Measurements from ENCODE around the gene IQSEC1. TPM values are rescaled to one million over a fixed set of nuclear protein-coding genes. Genes with fewer than 3 reads are reported as not detected.

Gene IQSEC1
- total and polyA plus RNA-seq, 10 of the 15 experiments (the other 5 are each of a cell fraction or from before 2014, with no cell fraction given), result 0.92 to 55.2 (median 8.5) TPM

DNA sequence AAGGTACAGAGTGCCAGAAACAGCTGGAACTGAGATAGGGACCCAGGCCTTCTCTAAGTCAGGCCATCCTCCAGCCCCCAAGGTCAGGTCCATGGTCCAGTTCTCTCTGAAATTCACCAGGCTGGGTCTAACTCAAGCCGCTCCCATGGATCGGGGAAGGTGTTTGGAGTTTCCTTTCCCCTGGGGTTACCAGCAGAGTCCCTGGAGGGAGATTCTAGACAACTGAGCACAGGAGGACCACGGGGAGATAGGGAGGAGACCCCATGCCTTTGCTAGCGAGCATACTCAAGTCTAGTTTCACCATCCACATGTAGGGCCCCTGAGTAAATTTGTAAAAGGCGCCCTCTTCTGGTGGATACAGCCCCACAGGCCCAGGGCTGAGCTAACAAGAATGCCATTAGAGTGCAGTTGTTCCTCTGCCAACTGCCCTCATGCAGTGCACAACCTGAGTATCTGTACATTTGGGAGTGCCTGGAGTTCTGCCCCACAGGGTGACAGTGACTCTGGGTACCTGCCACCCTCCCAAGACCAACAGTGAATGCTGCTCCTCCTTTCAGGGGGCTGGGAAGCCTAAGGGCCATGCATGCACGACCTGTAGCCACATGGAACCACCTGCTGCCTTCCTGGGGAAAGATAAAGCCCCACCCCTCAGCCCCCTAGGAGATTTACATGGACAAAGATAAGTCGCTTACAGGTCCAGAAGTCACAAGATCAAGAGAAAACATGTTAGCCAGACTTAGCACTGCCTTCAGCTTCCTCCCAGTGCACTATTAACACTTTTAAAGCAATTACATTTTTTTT, 89.0 kb downstream of the IQSEC1 start (continued):
- no peak for TF ChIP-seq ZNF622 (IDR thresholded peaks at IDR 0.05)
- TF ChIP-seq, protein P1, sequence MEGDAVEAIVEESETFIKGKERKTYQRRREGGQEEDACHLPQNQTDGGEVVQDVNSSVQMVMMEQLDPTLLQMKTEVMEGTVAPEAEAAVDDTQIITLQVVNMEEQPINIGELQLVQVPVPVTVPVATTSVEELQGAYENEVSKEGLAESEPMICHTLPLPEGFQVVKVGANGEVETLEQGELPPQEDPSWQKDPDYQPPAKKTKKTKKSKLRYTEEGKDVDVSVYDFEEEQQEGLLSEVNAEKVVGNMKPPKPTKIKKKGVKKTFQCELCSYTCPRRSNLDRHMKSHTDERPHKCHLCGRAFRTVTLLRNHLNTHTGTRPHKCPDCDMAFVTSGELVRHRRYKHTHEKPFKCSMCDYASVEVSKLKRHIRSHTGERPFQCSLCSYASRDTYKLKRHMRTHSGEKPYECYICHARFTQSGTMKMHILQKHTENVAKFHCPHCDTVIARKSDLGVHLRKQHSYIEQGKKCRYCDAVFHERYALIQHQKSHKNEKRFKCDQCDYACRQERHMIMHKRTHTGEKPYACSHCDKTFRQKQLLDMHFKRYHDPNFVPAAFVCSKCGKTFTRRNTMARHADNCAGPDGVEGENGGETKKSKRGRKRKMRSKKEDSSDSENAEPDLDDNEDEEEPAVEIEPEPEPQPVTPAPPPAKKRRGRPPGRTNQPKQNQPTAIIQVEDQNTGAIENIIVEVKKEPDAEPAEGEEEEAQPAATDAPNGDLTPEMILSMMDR (IDR thresholded peaks at IDR 0.05 in 2 of 3, conservative IDR thresholded peaks at IDR 0.05 in 1 of 3; ENCODE audit: control insufficient read depth in 2 of 3, extremely low read depth in 1 of 3, insufficient read depth in 1 of 3, low read depth in 3 of 3, low read length in 3 of 3), result peak; percentile 64 to 79 (median 69)
- no peak for TF ChIP-seq NR2F1 (conservative IDR thresholded peaks at IDR 0.05)
- TF ChIP-seq SREBF1 (IDR thresholded peaks at IDR 0.05; ENCODE audit: low read length), result no peak
- no peak for TF ChIP-seq RUNX3 (IDR thresholded peaks at IDR 0.05; ENCODE audit: low read length)
- TF ChIP-seq, protein P2, sequence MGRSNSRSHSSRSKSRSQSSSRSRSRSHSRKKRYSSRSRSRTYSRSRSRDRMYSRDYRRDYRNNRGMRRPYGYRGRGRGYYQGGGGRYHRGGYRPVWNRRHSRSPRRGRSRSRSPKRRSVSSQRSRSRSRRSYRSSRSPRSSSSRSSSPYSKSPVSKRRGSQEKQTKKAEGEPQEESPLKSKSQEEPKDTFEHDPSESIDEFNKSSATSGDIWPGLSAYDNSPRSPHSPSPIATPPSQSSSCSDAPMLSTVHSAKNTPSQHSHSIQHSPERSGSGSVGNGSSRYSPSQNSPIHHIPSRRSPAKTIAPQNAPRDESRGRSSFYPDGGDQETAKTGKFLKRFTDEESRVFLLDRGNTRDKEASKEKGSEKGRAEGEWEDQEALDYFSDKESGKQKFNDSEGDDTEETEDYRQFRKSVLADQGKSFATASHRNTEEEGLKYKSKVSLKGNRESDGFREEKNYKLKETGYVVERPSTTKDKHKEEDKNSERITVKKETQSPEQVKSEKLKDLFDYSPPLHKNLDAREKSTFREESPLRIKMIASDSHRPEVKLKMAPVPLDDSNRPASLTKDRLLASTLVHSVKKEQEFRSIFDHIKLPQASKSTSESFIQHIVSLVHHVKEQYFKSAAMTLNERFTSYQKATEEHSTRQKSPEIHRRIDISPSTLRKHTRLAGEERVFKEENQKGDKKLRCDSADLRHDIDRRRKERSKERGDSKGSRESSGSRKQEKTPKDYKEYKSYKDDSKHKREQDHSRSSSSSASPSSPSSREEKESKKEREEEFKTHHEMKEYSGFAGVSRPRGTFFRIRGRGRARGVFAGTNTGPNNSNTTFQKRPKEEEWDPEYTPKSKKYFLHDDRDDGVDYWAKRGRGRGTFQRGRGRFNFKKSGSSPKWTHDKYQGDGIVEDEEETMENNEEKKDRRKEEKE (IDR thresholded peaks at IDR 0.05), result no peak
- no peak for TF ChIP-seq POLR2A (IDR thresholded peaks at IDR 0.05; ENCODE audit: low read depth, low read length)
- TF ChIP-seq ZBED1 (IDR thresholded peaks at IDR 0.05; ENCODE audit: borderline replicate concordance), result no peak
- TF ChIP-seq ZNF384 (IDR thresholded peaks at IDR 0.05; ENCODE audit: borderline replicate concordance, low read depth, low read length), result no peak
- TF ChIP-seq, protein P3, sequence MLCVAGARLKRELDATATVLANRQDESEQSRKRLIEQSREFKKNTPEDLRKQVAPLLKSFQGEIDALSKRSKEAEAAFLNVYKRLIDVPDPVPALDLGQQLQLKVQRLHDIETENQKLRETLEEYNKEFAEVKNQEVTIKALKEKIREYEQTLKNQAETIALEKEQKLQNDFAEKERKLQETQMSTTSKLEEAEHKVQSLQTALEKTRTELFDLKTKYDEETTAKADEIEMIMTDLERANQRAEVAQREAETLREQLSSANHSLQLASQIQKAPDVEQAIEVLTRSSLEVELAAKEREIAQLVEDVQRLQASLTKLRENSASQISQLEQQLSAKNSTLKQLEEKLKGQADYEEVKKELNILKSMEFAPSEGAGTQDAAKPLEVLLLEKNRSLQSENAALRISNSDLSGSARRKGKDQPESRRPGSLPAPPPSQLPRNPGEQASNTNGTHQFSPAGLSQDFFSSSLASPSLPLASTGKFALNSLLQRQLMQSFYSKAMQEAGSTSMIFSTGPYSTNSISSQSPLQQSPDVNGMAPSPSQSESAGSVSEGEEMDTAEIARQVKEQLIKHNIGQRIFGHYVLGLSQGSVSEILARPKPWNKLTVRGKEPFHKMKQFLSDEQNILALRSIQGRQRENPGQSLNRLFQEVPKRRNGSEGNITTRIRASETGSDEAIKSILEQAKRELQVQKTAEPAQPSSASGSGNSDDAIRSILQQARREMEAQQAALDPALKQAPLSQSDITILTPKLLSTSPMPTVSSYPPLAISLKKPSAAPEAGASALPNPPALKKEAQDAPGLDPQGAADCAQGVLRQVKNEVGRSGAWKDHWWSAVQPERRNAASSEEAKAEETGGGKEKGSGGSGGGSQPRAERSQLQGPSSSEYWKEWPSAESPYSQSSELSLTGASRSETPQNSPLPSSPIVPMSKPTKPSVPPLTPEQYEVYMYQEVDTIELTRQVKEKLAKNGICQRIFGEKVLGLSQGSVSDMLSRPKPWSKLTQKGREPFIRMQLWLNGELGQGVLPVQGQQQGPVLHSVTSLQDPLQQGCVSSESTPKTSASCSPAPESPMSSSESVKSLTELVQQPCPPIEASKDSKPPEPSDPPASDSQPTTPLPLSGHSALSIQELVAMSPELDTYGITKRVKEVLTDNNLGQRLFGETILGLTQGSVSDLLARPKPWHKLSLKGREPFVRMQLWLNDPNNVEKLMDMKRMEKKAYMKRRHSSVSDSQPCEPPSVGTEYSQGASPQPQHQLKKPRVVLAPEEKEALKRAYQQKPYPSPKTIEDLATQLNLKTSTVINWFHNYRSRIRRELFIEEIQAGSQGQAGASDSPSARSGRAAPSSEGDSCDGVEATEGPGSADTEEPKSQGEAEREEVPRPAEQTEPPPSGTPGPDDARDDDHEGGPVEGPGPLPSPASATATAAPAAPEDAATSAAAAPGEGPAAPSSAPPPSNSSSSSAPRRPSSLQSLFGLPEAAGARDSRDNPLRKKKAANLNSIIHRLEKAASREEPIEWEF (IDR thresholded peaks at IDR 0.05; ENCODE audit: insufficient replicate concordance, low read depth, low read length), result no peak
- TF ChIP-seq, protein P4, sequence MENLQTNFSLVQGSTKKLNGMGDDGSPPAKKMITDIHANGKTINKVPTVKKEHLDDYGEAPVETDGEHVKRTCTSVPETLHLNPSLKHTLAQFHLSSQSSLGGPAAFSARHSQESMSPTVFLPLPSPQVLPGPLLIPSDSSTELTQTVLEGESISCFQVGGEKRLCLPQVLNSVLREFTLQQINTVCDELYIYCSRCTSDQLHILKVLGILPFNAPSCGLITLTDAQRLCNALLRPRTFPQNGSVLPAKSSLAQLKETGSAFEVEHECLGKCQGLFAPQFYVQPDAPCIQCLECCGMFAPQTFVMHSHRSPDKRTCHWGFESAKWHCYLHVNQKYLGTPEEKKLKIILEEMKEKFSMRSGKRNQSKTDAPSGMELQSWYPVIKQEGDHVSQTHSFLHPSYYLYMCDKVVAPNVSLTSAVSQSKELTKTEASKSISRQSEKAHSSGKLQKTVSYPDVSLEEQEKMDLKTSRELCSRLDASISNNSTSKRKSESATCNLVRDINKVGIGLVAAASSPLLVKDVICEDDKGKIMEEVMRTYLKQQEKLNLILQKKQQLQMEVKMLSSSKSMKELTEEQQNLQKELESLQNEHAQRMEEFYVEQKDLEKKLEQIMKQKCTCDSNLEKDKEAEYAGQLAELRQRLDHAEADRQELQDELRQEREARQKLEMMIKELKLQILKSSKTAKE (IDR thresholded peaks at IDR 0.05; ENCODE audit: low read depth, poor library complexity, severe bottlenecking), result no peak
- no peak for TF ChIP-seq SMAD1 (IDR thresholded peaks at IDR 0.05; ENCODE audit: low read depth, partially characterized antibody)
- TF ChIP-seq, protein P5, sequence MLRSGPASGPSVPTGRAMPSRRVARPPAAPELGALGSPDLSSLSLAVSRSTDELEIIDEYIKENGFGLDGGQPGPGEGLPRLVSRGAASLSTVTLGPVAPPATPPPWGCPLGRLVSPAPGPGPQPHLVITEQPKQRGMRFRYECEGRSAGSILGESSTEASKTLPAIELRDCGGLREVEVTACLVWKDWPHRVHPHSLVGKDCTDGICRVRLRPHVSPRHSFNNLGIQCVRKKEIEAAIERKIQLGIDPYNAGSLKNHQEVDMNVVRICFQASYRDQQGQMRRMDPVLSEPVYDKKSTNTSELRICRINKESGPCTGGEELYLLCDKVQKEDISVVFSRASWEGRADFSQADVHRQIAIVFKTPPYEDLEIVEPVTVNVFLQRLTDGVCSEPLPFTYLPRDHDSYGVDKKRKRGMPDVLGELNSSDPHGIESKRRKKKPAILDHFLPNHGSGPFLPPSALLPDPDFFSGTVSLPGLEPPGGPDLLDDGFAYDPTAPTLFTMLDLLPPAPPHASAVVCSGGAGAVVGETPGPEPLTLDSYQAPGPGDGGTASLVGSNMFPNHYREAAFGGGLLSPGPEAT (IDR thresholded peaks at IDR 0.05; ENCODE audit: low read depth), result no peak

Data from GM12878 (cell line).